Hepatocyte (in vitro differentiated cells): ENCODE results near the gene FNDC3B. TPM values are rescaled to one million over a fixed set of nuclear protein-coding genes. Genes with fewer than 3 reads are reported as not detected.

ENCODE experiments used
- DNase-seq: peaks from one replicate; pipeline ENCODE4 v3.0.0-alpha.2; 2016; ENCODE audit warnings: low spot score
- H2AFZ ChIP-seq: fragments of 200-600 bp; sonication (generic); 2 replicates; pipeline ENCODE4 v1.6.0; 2016; ENCODE audit warnings: antibody characterized with exemption, mild to moderate bottlenecking
- H3K27ac ChIP-seq: fragments of 200-600 bp; sonication (generic); 2 replicates; pipeline ENCODE4 v1.5.1; 2016; ENCODE audit warnings: mild to moderate bottlenecking
- H3K27me3 ChIP-seq: fragments of 200-600 bp; sonication (generic); 2 replicates; pipeline ENCODE4 v1.6.1; 2016
- H3K36me3 ChIP-seq: fragments of 200-600 bp; sonication (generic); replicated peaks from 2 replicates; pipeline ENCODE4 v1.5.1; 2016; ENCODE audit warnings: low read depth; ENCODE audit not compliant: insufficient read depth
- H3K4me1 ChIP-seq: fragments of 200-600 bp; sonication (generic); 2 replicates; pipeline ENCODE4 v1.5.1; 2016; ENCODE audit warnings: mild to moderate bottlenecking, moderate library complexity; ENCODE audit not compliant: insufficient read depth
- H3K4me2 ChIP-seq: fragments of 200-600 bp; sonication (generic); 2 replicates; pipeline ENCODE4 v1.6.0; 2016
- H3K4me3 ChIP-seq: fragments of 200-600 bp; sonication (generic); 2 replicates; pipeline ENCODE4 v1.5.1; 2016; ENCODE audit warnings: mild to moderate bottlenecking
- H3K79me2 ChIP-seq: fragments of 200-600 bp; sonication (generic); 2 replicates; pipeline ENCODE4 v1.6.0; 2017; ENCODE audit warnings: mild to moderate bottlenecking
- H3K9me2 ChIP-seq: fragments of 200-600 bp; sonication (generic); replicated peaks from 2 replicates; pipeline ENCODE4 v1.6.0; 2017; ENCODE audit warnings: mild to moderate bottlenecking; ENCODE audit not compliant: insufficient read depth
- H3K9me3 ChIP-seq: fragments of 200-600 bp; sonication (generic); 2 replicates; pipeline ENCODE4 v1.5.1; 2016; ENCODE audit warnings: low read depth, mild to moderate bottlenecking
- H4K20me1 ChIP-seq: fragments of 200-600 bp; sonication (generic); 2 replicates; pipeline ENCODE4 v1.6.0; 2016; ENCODE audit warnings: mild to moderate bottlenecking; ENCODE audit not compliant: insufficient read depth, poor library complexity, severe bottlenecking
- CTCF ChIP-seq: fragments of 200-600 bp; sonication (generic); IDR thresholded peaks from 2 replicates; pipeline ENCODE4 v1.5.1; 2016; ENCODE audit warnings: antibody characterized with exemption, mild to moderate bottlenecking; ENCODE audit not compliant: poor library complexity
- EZH2 ChIP-seq: fragments of 200-600 bp; sonication (generic); IDR thresholded peaks from 2 replicates; pipeline ENCODE4 v1.6.1; 2016; ENCODE audit warnings: antibody characterized with exemption, mild to moderate bottlenecking, borderline replicate concordance
- EZH2phosphoT487 ChIP-seq: fragments of 200-600 bp; sonication (generic); IDR thresholded peaks from one replicate; pipeline ENCODE4 v1.6.1; 2018; ENCODE audit warnings: antibody characterized with exemption, mild to moderate bottlenecking, low read depth, moderate library complexity; ENCODE audit not compliant: unreplicated experiment, severe bottlenecking
- WGBS: methylation state at CpG from one replicate; pipeline ENCODE4 v1.1.6; 2016; ENCODE audit warnings: low lambda C conversion rate; ENCODE audit errors: missing lambda C conversion rate; 5-methylcytosine and 5-hydroxymethylcytosine counted together
- polyA plus RNA-seq: library from polyadenylated mRNA; unstranded; fragments of >200 nt; fragmentation: Nextera tagmentation; extraction: Ambion mirVana; gene quantifications from 2 replicates; pipeline ENCODE4 v1.2.1, GENCODE V29; 2016
- total RNA-seq: library from RNA; depleted of rRNA; stranded (reverse); fragments of >200 nt; gene quantifications from 2 replicates; pipeline ENCODE4 v1.2.3, GENCODE V29; 2014

Gene FNDC3B
- total and polyA plus RNA-seq, 2 experiments from 2014 or later = 61.2 to 113 TPM

- Histone ChIP-seq H3K4me3 (no peak overlapping the region), H3K4me1 (peaks cover 4% of the 10 kb centered on the region), H4K20me1 (no peaks in the 10 kb centered on the region), H2AFZ (no peak overlapping the region), H3K36me3 (peaks cover 2% of the 10 kb centered on the region), H3K4me2 (no peak overlapping the region), H3K9me3 (no peaks in the 10 kb centered on the region), H3K27ac (no peak overlapping the region), H3K9me2 (no peaks in the 10 kb centered on the region), H3K27me3 (no peaks in the 10 kb centered on the region), H3K79me2 (peaks cover 16% of the 10 kb centered on the region)
- DNase-seq = no peak
- 96% methylated on average over 2 of the region's 2 CpGs for WGBS
- TF ChIP-seq CTCF (no peak), EZH2 (no peak), EZH2phosphoT487 (no peak)
These were observed 281.7 kb downstream of the FNDC3B start for GRCh38 chr3:172321035-172321434.

- peak overlapping the region; percentile 16 for H3K27ac ChIP-seq
- H4K20me1 ChIP-seq = no peaks in the 10 kb centered on the region
- no peaks in the 10 kb centered on the region for H3K4me1 ChIP-seq
- no peaks in the 10 kb centered on the region for H3K27me3 ChIP-seq
- WGBS = 83% methylated on average over 10 of the region's 10 CpGs
- no peaks in the 10 kb centered on the region for H3K9me3 ChIP-seq
- no peak overlapping the region for H2AFZ ChIP-seq
- no peak overlapping the region for H3K4me3 ChIP-seq
- DNase-seq = no peak
- H3K9me2 ChIP-seq = no peaks in the 10 kb centered on the region
- no peak overlapping the region for H3K4me2 ChIP-seq
- TF ChIP-seq CTCF (no peak), EZH2 (no peak), EZH2phosphoT487 (no peak)
- H3K79me2 ChIP-seq = peaks cover 16% of the 10 kb centered on the region
- peaks cover 4% of the 10 kb centered on the region for H3K36me3 ChIP-seq
These were observed 284.7 kb downstream of the FNDC3B start for GRCh38 chr3:172323894-172324610.

GRCh38 chr3:172324611-172325203, 285.3 kb downstream of the FNDC3B start:
- no peak for DNase-seq
- Histone ChIP-seq H4K20me1 (no peaks in the 10 kb centered on the region), H3K79me2 (peaks cover 14% of the 10 kb centered on the region), H3K4me2 (no peak overlapping the region), H3K4me3 (no peak overlapping the region), H3K9me2 (no peaks in the 10 kb centered on the region), H3K27ac (no peak overlapping the region), H3K9me3 (no peaks in the 10 kb centered on the region), H3K36me3 (peaks cover 4% of the 10 kb centered on the region), H3K27me3 (no peaks in the 10 kb centered on the region), H3K4me1 (no peaks in the 10 kb centered on the region), H2AFZ (no peak overlapping the region)
- TF ChIP-seq EZH2phosphoT487 = no peak
- WGBS = 93% methylated on average over 7 of the region's 7 CpGs

GRCh38 chr3:172325461-172325860, 286.1 kb downstream of the FNDC3B start:
- no peaks in the 10 kb centered on the region for H4K20me1 ChIP-seq
- no peaks in the 10 kb centered on the region for H3K27me3 ChIP-seq
- DNase-seq = no peak
- H3K27ac ChIP-seq = no peak overlapping the region
- no peaks in the 10 kb centered on the region for H3K9me3 ChIP-seq
- WGBS = 83% methylated on average over 8 of the region's 8 CpGs
- TF ChIP-seq EZH2phosphoT487 = no peak
- TF ChIP-seq CTCF = no peak
- TF ChIP-seq EZH2 = no peak
- H3K4me2 ChIP-seq = no peak overlapping the region
- no peaks in the 10 kb centered on the region for H3K9me2 ChIP-seq
- peaks cover 4% of the 10 kb centered on the region for H3K36me3 ChIP-seq
- H3K79me2 ChIP-seq = peaks cover 11% of the 10 kb centered on the region
- H3K4me3 ChIP-seq = no peak overlapping the region
- no peaks in the 10 kb centered on the region for H3K4me1 ChIP-seq
- no peak overlapping the region for H2AFZ ChIP-seq
